Caco-2 (cell line): ENCODE measurements around the gene FGD5. TPM values are rescaled to one million over a fixed set of nuclear protein-coding genes. Genes with fewer than 3 reads are reported as not detected.

Source experiments
- BruUV-seq: library from RNA; stranded (reverse); fragments of 400-500 nt; replicated peaks from 2 replicates; lab custom pipeline; 2021; lab: Mats Ljungman, UMichigan
- CTCF ChIA-PET: fragments of 300-600 bp; sonication (Branson Sonifier 250); formaldehyde crosslinking; loops from one replicate; lab custom pipeline; 2022; ENCODE audit warnings: antibody characterized with exemption; lab: Charles Lee
- POLR2A ChIA-PET: fragments of 300-600 bp; sonication (Branson Sonifier 250); formaldehyde crosslinking; loops from one replicate; lab custom pipeline; 2022; ENCODE audit warnings: antibody characterized with exemption; lab: Charles Lee
- DNase-seq, 2 experiments: peaks; one replicate each; pipeline versions ENCODE4 v3.0.0 to v3.0.0-alpha.2; 2020 to 2022
- H3K27me3 ChIP-seq: replicated peaks from 2 replicates; pipeline ENCODE4 v1.6.0; 2011; ENCODE audit warnings: low read length; ENCODE audit not compliant: control insufficient read depth, insufficient read depth
- H3K36me3 ChIP-seq: 2 replicates; pipeline ENCODE4 v1.5.1; 2011; ENCODE audit warnings: low read length; ENCODE audit not compliant: control insufficient read depth, insufficient read depth
- H3K4me1 ChIP-seq: fragments of 250-450 bp; sonication (Bioruptor Pico); 2 replicates; pipeline ENCODE4 v1.5.1; 2020; ENCODE audit warnings: mild to moderate bottlenecking
- H3K4me3 ChIP-seq: 2 replicates; pipeline ENCODE4 v1.5.1; 2011; ENCODE audit warnings: low read depth, mild to moderate bottlenecking, control low read depth, low read length
- H3K9me3 ChIP-seq: fragments of 250-450 bp; sonication (Bioruptor Pico); 2 replicates; pipeline ENCODE4 v1.5.1; 2020; ENCODE audit warnings: mild to moderate bottlenecking, moderate library complexity
- H3K27ac Mint-ChIP-seq: one replicate; pipeline ENCODE4 v1.8.0; 2022; ENCODE audit warnings: mixed read lengths; ENCODE audit not compliant: unreplicated experiment
- H3K27me3 Mint-ChIP-seq: one replicate; pipeline ENCODE4 v1.8.0; 2022; ENCODE audit warnings: mixed read lengths; ENCODE audit not compliant: insufficient read depth, unreplicated experiment
- H3K36me3 Mint-ChIP-seq: one replicate; pipeline ENCODE4 v1.8.0; 2022; ENCODE audit warnings: mild to moderate bottlenecking, mixed read lengths; ENCODE audit not compliant: insufficient read depth, unreplicated experiment
- H3K4me1 Mint-ChIP-seq: one replicate; pipeline ENCODE4 v1.8.0; 2022; ENCODE audit warnings: low read depth, mixed read lengths; ENCODE audit not compliant: unreplicated experiment
- H3K4me3 Mint-ChIP-seq: one replicate; pipeline ENCODE4 v1.8.0; 2022; ENCODE audit warnings: mild to moderate bottlenecking, moderate library complexity, mixed read lengths; ENCODE audit not compliant: unreplicated experiment
- H3K9me3 Mint-ChIP-seq: one replicate; pipeline ENCODE4 v1.8.0; 2022; ENCODE audit warnings: mixed read lengths; ENCODE audit not compliant: unreplicated experiment
- CTCF ChIP-seq, 2 experiments: fragments of 200-600 bp in 1 of 2; IDR thresholded peaks; 1 replicate in 1 of 2; 2 replicates in 1 of 2; pipeline versions ENCODE4 v1.5.1 to v1.8.0; 2011 to 2022; ENCODE audit warnings: antibody characterized with exemption in 1 of 2, control low read depth in 1 of 2, inconsistent platforms in 1 of 2, low read depth in 1 of 2, low read length in 1 of 2, mild to moderate bottlenecking in 1 of 2, moderate library complexity in 1 of 2; ENCODE audit not compliant: insufficient read depth in 1 of 2, severe bottlenecking in 1 of 2, unreplicated experiment in 1 of 2
- intact Hi-C: fragments of 100-400 bp; cut with micrococcal nuclease; formaldehyde crosslinking; loops from one replicate; pipeline ENCODE4 v1.10.0; 2022; ENCODE audit not compliant: unreplicated experiment
- total RNA-seq: library from RNA; stranded (reverse); gene quantifications from 2 replicates; pipeline ENCODE4 v1.2.3, GENCODE V29; 2022

The FGD5 gene
- total RNA-seq, 1 experiment from 2014 or later: 0.25 TPM

- Mint-ChIP-seq H3K36me3 (no peaks in the 10 kb centered on the region), H3K9me3 (no peaks in the 10 kb centered on the region), H3K4me1 (no peaks in the 10 kb centered on the region), H3K4me3 (no peak overlapping the region), H3K27me3 (peaks cover 5% of the 10 kb centered on the region), H3K27ac (no peak overlapping the region)
- no peaks in the 10 kb centered on the region for H3K9me3 ChIP-seq
- no peaks in the 10 kb centered on the region for H3K36me3 ChIP-seq
- no peaks in the 10 kb centered on the region for H3K27me3 ChIP-seq
- DNase-seq: no peak
- no TSS peak for BruUV-seq
- CTCF ChIA-PET: interaction anchor here (0.6 to 2.9 kb wide), 12 partner anchors 11 to 413 kb away, joined by 3 to 14 read pairs (median 5); no protein-coding TSS in a partner anchor
- POLR2A ChIA-PET: no interaction called here
- no peak overlapping the region for H3K4me3 ChIP-seq
- intact Hi-C loops: loop anchor here (1.0 to 5.0 kb wide), 5 partner anchors 65 to 415 kb away; no protein-coding TSS in a partner anchor
- no peak for TF ChIP-seq CTCF (IDR thresholded peaks at IDR 0.05; ENCODE audit: insufficient read depth in 1 of 2, low read depth in 1 of 2, low read length in 1 of 2, severe bottlenecking in 1 of 2, unreplicated experiment in 1 of 2)
- no peaks in the 10 kb centered on the region for H3K4me1 ChIP-seq
Observed at GRCh38 chr3:14921811-14922705, 103.3 kb downstream of the FGD5 start.

- no peaks in the 10 kb centered on the region for H3K4me1 Mint-ChIP-seq
- TF ChIP-seq CTCF (IDR thresholded peaks at IDR 0.05; ENCODE audit: insufficient read depth in 1 of 2, low read depth in 1 of 2, low read length in 1 of 2, severe bottlenecking in 1 of 2, unreplicated experiment in 1 of 2): no peak
- Histone ChIP-seq H3K9me3 (no peaks in the 10 kb centered on the region), H3K4me1 (no peaks in the 10 kb centered on the region), H3K36me3 (no peaks in the 10 kb centered on the region), H3K27me3 (no peaks in the 10 kb centered on the region), H3K4me3 (no peak overlapping the region)
- intact Hi-C loops: loop anchor here (5.0 kb wide), 2 partner anchors 291 to 416 kb away; no protein-coding TSS in a partner anchor
- H3K4me3 Mint-ChIP-seq: no peak overlapping the region
- no peaks in the 10 kb centered on the region for H3K36me3 Mint-ChIP-seq
- BruUV-seq: no TSS peak
- no peak overlapping the region for H3K27ac Mint-ChIP-seq
- DNase-seq: no peak
- H3K27me3 Mint-ChIP-seq: peaks cover 3% of the 10 kb centered on the region
- H3K9me3 Mint-ChIP-seq: no peaks in the 10 kb centered on the region
- CTCF ChIA-PET: no interaction called here
- POLR2A ChIA-PET: no interaction called here
Observed at GRCh38 chr3:14922863-14923262, 104.1 kb downstream of the FGD5 start.

GRCh38 chr3:14923476-14923875, 104.7 kb downstream of the FGD5 start:
- Mint-ChIP-seq H3K27me3 (no peaks in the 10 kb centered on the region), H3K36me3 (no peaks in the 10 kb centered on the region), H3K4me1 (no peaks in the 10 kb centered on the region), H3K9me3 (no peaks in the 10 kb centered on the region), H3K27ac (no peak overlapping the region), H3K4me3 (no peak overlapping the region)
- Histone ChIP-seq H3K4me3 (no peak overlapping the region), H3K36me3 (no peaks in the 10 kb centered on the region), H3K9me3 (no peaks in the 10 kb centered on the region), H3K27me3 (no peaks in the 10 kb centered on the region), H3K4me1 (no peaks in the 10 kb centered on the region)
- DNase-seq: no peak
- ChIA-PET CTCF (no interaction called here), POLR2A (no interaction called here)
- BruUV-seq: no TSS peak
- no peak for TF ChIP-seq CTCF (IDR thresholded peaks at IDR 0.05; ENCODE audit: insufficient read depth in 1 of 2, low read depth in 1 of 2, low read length in 1 of 2, severe bottlenecking in 1 of 2, unreplicated experiment in 1 of 2)
- intact Hi-C loops: loop anchor here (5.0 kb wide), 2 partner anchors 291 to 416 kb away; no protein-coding TSS in a partner anchor
